ENCODE data around the gene ARHGAP26. TPM values are rescaled to one million over a fixed set of nuclear protein-coding genes. Genes with fewer than 3 reads are reported as not detected.
A peak's percentile ranks its signal among the peaks of the same experiment; 100 is the strongest.
"Not testable (repeated sequence)": the region's sequence is repeated elsewhere in the genome, so short reads cannot be mapped to it uniquely, and the experiment has no call there.

ARHGAP26 gene
- total RNA-seq, 1 donor from 2014 or later: 36.7 TPM

DNA sequence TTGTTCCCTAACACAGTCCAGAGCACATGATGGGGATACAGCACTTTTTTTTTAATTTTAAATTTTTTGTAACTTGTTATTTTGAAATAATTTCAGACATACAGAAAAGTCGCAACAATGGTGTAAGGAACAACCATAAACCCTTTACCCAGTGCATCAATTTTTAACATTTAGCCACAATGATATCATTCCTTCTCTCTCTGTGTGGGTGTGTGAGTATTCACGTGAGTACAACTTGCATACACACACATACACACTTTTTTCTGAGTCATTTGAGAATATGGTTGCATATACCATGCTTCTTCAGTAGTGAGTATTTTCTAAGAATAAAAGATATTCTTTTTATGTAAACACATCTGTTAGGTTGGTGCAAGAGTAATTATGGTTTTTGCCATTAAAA is 135.2 kb downstream of the ARHGAP26 start:
- no peak for DNase-seq

DNA sequence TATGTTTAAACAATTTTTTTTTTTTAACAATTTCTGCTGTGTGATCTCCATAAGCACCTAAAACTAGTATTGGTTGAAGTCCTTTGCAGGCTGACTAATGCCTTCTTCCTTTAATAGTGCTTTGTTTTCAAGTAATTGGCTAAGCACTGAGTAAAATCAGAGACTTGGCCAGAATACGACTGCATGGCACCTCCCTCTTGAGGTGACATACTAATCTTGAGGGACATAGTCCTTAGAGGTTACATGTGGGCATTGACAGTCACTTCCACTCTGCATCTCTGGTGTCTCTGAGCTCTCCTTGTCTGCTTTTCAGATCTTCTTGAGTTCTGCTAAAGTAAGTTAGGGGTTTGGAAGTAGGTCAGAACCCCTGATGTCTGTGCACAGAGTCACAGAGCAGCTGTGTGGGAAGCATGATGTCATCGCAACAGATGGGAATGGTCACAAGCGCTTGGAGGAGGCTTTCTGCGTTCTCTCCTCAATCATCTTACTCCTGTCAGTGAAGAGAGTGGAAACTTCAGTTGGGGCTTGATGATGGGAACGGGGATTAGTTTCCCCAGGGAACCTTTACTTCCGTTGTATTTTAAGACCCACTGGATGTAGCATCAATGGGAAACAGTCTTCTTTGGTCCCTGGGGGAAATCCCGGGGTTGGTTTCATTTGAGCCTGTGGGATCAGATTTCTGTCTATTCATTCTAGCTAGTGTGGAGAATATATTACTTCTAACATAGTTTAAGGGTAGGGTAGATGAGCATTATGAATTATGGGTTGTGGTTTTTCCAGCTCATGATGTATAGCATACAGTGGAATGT is 136.9 kb downstream of the ARHGAP26 start:
- DNase-seq: peak; percentile 87

DNA sequence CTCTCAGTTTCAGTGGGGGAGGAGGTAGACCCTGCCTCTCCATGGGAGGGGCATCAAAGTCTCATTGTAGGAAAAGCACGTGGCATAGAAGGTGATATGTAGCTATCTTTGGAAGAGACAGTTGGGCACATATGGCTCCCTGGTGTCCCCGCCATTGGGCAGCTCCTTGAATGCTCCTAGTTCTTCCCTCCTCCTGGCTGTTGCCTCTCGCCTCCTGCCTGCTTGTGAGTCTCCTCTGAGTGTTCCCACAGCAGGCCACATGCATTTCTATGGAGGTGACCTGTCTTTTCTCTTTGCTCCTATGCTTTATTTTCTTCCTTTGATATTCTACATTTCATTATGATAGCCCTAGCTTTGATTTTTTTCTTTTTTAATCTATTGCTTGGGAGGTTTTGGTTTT is 138.5 kb downstream of the ARHGAP26 start:
- DNase-seq: no peak

DNA sequence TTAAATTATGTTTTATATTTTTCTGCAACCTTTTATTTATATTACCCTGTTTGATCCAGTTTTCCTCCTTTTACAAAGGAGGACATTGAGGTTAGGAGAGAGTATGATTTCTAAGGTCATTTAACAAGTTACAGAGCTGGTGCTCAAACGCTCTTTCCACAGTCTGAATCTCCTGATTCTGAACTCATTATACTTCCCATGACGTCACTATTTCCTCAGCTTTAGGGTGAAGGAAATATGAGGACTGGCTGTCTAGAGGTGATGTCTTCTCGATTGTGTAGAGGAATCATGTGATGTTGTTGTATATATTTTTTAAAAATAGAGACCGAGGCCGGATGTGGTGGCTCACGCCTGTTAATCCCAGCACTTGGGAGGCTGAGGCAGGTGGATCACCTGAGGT is 140.0 kb downstream of the ARHGAP26 start:
- no peak for DNase-seq

DNA sequence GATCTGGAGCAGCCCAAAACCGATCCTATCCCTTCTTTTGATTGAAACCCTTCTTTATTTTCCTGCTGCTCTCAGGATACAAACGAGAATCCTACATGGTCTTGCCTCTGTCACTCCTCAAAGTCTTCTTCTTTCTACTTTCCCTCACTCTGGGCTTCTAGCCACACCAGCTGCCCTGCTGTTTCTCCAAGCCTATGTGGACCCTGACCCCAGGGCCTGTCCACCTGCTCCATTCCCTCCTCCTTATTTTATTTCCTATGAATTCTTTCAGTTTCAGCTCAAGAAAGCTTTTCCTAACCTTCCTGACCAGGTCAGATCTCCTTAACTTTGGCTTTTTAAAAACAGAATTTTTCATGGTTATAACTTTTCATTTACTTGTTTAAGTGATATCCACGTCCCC is 141.0 kb downstream of the ARHGAP26 start:
- no peak for DNase-seq

DNA sequence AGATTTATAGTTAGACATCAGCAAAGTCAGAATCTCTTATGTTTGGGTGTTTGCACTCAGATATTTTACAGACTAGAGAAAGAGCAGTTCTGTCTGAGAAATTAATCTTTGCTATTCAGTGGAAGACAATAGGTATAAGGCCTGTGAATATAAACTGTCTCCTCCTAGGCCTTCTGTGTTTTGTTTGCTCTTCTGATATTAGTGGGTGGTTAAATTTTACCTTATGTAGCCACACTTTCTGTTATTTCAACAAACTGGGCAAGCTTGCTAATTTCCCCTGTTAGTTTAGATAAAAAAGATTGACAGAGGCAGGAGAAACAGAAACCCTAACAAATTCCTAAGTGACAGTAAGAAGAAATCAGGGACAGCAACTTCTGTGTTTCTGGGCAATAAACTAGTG is 141.6 kb downstream of the ARHGAP26 start:
- DNase-seq: no peak

DNA sequence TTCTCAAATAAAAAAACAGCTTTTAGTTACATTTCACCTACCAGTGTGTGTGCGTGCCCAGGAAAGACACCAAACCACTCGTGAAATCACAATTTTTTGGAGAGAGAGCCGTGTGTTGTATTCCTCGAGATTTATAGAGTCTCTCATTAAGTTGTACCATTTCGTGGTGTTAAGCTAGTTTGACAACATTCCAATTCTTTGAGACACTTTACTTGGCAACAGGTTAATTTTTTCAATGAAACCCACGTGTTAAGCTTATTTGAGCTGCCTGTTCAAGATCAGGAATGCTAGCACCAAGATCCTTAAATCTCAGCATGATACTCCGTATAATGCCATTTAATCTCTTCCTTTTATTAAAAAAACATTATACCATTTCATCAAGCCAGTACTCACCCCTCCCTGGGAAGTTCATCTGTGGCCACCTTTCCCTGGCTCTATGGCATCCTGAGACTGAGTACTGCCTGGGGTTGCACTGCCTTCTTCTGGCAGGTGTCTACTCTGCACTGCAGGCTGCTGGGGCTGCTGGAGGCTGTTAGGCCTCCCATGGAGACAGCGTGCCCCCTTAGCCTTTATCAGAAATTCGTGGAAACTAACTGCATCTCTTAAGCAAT is 143.7 kb downstream of the ARHGAP26 start:
- DNase-seq: peak; percentile 35

DNA sequence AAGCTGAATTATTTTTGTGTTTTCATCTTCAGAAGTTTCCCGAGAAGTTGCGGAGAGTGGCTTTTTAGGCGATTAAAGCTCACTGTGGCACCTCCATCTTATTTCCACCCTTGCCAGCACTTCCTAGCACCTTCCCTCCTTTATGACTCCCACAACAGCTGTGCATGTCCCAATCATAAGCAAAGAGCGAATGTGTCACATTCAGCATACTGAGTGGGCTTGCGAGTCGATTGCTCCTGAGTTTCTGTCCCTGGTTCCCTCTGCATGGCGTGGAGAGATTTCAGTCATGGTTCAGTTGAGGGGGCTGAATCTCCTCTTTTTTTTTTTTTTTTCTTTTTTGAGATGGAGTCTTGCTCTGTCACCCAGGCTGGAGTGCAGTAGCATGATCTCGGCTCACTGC is 144.9 kb downstream of the ARHGAP26 start:
- DNase-seq: no peak

DNA sequence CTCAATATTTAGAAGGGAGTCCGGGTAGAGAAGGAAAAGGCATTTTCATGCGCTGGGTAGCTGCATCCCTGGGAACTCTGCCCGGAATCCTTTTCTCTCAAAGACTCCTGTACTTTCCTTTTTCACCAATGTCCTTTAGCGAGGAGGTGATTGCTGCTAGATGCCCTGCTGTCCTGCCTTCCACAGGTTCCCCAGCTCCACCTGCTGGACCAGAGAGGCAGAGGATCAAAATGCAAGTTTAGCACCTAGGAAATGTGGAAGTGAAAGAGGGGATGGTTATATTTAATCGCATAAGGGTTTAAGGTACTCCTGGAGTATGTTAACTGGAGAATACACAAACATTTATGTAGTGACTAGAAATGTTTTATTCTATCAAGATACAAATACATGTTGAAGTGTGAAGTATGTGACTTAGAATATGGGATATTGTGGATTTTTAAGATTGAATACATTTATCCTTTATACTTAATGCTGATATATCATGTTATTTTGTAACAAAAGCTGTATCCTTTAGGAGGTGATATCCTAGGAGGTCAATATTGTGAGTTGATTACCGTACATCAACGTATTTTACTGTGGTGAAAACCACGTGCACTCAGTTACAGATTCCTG is 145.7 kb downstream of the ARHGAP26 start:
- DNase-seq: peak; percentile 38

DNA sequence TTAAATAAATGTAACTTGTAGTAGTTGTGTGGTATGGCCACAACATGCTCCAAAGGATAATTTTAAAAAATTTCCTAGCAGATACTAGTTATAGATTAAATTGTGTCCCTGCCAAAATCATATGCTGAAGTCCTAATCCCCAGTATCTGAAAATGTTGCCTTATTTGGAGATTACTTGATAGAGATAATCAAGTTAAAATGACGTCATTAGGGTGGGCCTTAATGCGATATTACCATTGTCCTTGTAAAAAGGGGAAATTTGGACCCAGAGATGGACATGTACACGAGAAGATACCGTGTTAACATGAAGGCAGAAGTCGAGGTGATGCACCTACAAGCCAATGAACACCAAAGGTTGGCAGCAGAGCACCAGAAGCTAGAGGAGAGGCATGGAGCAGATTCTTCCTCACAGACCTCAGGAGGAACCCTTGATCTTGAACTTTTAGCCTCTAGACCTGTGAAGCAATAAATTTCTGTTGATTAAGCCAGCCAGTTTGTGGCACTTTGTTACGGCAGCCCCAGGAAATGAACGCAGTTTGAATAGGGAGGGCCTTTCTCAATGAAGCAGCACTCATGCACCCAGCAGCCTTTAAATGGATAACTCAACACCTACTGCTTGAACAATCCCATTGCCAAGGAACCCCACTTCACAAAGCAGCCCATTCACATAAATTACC is 148.9 kb downstream of the ARHGAP26 start:
- no peak for DNase-seq

DNA sequence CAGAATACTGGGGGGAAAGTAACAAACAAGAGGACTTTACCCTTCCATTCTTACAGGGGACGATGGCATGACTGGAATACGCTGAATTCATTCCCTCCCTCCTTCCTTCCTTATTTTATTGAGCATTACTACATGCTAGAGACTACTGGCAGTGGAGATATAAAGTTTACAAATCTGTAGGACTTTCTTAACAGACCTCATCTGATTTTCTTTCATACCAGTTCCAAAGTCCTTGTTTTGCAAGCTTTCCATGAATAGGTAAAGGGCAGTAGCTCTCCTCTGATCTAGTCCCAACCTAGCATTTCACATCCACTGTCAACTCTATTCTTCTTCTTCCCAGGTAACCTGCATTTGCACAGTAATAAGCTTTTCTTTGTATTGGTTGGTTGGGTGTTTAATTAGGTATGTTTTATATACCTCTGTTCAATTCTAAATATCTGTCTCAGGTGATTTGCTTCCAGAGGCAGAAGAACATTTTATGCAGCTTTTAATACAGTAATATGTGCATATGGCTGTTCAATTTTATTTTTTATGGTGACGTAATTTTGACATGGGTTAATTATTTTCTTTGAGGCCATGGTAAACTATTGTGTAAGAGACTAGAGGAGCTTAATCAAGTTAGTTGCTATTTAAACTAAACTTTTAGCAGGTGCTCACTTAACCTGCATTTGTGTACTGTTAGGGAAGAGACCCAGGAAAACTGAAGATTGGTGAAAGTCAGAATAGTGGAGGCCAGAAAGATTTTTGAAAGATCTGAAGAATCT is 150.9 kb downstream of the ARHGAP26 start:
- no peak for DNase-seq

DNA sequence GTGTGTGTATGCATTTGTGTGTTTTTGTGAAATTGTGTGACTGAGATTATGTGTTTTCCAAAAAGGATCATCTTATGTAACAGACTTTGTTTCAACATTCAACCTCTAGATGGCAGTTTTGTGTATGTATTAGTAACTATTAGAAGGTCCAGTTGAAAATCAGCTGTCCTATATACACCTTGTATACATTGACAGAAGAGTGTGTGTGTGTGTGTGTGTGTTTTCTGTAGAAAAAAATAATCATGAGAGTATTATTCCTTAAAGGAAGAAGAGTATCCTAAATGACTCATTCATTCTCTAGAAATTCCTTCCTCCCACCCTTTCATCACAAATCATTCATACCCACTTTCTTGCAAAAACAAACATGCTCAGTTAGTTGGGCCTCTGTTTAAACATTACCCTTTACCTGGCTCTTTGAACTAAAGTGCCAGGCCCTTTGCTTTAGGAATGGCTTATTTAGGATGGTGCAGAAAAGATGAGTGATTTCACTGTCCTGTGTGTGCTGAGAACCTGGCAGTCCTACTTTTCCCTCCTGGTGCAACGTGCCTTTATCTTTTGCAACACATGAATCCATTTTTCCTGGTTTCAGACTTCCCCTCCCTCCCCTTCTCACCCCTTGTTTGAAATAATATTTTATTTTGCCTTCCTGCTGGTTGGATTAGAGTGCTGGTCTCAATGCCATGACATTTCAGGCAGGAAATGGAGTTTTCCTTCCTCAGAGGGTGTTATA is 152.2 kb downstream of the ARHGAP26 start:
- DNase-seq: peak; percentile 64

DNA sequence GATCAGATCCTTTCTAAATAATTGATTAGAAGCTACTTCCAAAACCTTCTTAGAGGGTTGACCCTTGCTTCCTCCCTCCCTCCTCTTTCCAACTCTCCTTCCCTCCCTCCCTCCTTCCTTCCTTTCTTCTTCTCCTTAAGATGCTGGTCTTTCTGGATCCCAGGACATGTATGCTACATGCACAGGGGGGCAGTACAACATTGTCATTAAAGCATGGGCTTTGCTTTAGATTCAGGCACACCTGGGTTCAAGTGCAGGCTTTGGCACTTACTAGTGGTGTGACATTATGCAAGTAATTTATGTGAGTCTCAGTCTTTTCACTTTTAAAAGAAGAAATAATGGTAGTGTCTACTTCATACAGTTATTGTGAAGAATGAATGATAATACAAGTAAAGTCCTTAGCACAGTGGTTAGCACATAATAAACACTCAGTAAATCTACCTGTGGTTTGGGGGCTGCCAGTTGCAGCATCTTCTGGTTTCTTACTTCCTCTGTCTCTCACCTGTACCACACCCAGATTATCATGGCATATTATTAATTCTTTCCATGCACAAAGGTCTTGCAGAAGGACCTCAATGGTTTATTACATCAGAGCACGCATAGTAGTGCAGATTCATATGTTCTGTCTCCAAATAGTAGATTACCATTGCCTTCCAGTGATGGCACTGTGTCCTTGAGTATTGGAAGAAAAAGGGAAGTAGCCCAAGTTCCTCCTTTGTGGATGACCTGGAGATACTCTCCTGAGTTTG is 154.1 kb downstream of the ARHGAP26 start:
- DNase-seq: peak; percentile 27

DNA sequence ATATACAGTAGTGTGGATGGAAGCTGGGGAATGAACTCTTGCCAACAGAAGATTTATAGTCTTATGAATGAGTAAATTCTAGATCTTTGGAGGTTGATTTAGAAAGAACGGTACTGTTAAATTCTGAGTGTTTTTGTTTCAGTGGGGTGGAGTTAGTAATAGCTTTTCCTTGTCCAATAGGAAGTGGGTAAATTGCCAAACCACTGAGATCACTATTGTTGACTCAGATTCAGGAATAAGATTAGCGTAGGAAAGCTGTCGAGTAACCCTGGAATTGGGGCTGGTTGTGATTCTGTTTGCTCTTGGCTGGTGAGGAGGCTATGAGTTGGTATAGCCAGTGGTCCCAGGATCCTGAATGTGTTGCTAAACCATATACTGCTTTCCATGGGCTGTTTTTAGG is 155.6 kb downstream of the ARHGAP26 start:
- DNase-seq: no peak

DNA sequence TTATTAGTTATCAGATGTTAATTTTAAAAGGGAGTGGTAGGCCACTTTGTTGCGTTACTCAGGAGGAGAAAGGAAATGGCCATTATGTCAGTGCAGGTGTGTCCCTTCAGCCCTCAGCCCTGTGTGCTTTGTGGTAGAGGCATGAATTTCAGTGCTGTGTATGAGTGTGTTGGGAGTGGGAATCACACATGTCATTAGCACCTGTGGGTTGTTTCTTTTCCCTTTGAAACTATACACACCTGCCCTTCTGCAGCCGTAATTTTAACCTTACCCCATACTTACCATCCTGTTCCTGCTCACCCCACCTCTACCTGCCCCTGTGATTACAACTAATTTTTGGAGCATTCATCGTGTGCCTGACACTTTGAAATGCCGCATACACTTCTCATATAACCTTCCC is 156.4 kb downstream of the ARHGAP26 start:
- no peak for DNase-seq

DNA sequence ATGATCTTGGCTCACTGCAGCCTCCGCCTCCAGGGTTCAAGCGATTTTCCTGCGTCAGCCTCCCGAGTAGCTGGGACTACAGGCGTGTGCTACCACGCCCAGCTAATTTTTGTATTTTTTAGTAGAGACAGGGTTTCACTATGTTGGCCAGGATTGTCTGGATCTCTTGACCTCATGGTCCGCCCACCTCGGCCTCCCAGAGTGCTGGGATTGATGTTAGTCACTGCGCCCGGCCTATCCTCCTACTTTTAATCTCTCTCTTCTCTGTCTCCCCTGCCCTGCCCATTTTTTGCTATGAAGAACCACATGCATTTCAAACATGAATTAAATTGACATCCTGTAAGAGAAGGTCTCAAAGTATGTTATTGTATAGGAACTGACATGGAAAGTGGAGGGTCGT is 158.8 kb downstream of the ARHGAP26 start:
- DNase-seq: not testable (repeated sequence)

DNA sequence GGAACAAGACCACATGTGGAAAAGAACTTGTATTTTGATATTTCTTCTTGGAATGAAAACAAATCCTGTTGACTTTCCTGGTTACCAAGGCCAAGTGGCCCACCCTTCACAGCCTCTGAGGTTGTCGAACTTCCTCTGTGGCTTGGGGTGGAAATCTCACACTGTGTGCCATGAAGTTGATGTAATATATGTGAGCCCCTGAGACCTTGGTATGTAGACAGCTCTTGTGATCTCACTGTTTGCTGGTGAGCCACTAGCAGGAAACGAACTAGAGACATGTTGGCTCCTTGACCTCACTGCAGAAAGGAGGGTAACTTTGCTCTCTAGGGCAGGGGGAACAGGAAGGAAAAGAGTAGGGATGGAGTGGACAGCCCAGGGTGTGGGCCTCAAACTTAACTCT is 159.4 kb downstream of the ARHGAP26 start:
- no peak for DNase-seq

DNA sequence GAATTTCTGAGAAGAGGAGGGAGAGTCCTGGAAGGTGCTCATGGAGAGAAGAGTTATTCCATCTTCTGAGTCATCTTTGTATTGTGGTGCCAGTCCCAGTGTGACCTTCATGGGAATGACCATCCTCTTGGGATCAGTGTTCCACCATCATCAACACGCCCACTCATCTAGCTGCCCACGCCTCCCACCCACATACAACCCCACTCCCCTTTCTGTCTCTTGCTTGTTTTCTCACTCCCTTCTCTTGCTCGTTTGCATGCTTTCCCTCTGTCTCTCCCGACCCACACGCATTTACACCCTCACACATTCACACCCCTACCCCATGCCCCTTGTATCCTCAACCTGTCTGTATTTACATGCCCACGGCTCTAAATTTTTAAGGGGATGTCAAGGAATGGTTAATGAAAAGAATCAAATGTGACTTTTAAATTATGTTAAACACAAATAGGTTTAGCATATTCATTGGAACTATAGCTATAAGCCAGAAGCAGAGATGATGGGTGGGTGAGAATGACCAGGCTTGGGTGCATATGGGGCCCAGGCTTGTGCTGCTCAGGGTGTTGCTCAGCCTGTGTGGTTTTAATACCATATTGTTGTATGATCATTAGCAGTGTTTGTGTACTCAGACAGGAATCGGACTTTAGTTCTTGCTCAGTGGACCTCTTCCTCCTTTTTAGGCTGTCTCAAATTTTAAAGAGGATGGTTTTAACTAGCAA is 160.4 kb downstream of the ARHGAP26 start:
- DNase-seq: no peak

DNA sequence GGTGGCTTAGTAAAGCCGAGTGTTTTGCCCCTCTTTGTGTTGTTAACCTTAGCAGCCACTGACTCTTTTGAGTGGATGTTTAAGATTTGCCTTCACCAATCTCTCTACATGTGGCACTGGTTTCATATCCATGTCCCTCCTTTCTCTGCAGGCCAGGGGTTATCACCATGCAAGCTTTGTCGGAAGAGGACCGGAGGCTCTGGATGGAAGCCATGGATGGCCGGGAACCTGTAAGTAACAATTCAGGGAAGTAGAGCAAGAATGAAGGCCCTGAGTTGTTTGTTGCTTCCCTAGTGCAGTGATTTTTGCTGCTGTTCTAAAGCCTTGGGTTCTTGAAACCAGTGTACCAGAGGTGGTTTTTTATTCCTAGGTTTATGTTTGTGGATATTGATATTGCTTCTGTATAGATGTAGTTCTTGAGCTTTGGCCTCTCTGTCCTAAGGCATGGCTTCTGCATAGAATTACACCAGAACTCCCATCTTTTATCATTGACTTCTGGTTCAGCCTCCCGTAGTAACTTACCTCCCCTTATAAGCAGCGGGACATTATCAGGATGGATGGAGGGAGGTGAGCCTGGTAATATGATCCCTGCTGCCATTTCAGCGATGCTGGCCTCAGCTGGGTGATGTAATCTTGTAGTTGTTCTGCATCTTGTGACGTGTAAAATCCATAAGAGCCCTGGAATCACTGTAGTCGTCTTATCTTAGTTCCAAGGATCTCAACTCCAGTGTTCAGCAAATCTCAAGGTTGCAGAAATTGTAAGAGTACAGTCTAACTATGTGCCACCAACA is 161.9 kb downstream of the ARHGAP26 start:
- DNase-seq: no peak
